ENCODE results near the gene RERE. TPM values are rescaled to one million over a fixed set of nuclear protein-coding genes. Genes with fewer than 3 reads are reported as not detected.

RERE gene
- total RNA-seq, 1 donor = 55.0 TPM

DNA sequence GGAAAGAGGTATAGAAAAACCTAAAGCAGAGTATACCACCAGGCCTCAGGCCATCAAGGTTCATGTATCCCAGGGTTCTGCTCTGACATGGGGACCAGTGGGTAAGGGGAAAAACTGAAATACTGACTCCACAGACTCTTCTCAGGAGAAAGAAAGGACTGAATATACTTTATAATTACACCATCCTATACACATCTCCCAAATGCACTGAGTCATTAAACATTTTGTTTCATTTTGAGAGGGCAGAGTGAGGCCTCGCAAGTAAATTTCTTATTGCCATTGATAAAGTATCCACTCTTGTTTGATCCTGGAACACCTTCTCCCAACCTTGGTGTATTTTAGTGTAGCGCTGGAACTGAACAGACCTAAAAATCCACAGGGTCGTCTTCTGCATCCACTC, 251.6 kb downstream of the RERE start:
- Histone ChIP-seq H3K9me3 (ENCODE audit: low read depth, low read length) (no peaks in the 10 kb centered on the region), H3K27me3 (ENCODE audit: insufficient read depth, low read length) (no peaks in the 10 kb centered on the region), H3K27ac (ENCODE audit: low read depth, low read length) (no peak overlapping the region), H3K36me3 (ENCODE audit: insufficient read depth, low read length) (no peaks in the 10 kb centered on the region), H3K4me1 (ENCODE audit: insufficient read depth, low read length) (peaks cover 10% of the 10 kb centered on the region), H4K20me1 (ENCODE audit: insufficient read depth, low read length) (peaks cover 2% of the 10 kb centered on the region), H2AFZ (ENCODE audit: low read length) (no peak overlapping the region), H3K79me2 (ENCODE audit: insufficient read depth, low read length) (peaks cover 18% of the 10 kb centered on the region), H3K4me2 (ENCODE audit: insufficient read depth, low read length) (no peak overlapping the region), H3K4me3 (ENCODE audit: insufficient read depth, low read length) (no peak overlapping the region)
- no peak for DNase-seq (ENCODE audit: insufficient read length, low spot score, missing footprints)
- TF ChIP-seq, protein P1, sequence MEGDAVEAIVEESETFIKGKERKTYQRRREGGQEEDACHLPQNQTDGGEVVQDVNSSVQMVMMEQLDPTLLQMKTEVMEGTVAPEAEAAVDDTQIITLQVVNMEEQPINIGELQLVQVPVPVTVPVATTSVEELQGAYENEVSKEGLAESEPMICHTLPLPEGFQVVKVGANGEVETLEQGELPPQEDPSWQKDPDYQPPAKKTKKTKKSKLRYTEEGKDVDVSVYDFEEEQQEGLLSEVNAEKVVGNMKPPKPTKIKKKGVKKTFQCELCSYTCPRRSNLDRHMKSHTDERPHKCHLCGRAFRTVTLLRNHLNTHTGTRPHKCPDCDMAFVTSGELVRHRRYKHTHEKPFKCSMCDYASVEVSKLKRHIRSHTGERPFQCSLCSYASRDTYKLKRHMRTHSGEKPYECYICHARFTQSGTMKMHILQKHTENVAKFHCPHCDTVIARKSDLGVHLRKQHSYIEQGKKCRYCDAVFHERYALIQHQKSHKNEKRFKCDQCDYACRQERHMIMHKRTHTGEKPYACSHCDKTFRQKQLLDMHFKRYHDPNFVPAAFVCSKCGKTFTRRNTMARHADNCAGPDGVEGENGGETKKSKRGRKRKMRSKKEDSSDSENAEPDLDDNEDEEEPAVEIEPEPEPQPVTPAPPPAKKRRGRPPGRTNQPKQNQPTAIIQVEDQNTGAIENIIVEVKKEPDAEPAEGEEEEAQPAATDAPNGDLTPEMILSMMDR (IDR thresholded peaks at IDR 0.05; ENCODE audit: extremely low read depth, low read depth, low read length) = no peak

DNA sequence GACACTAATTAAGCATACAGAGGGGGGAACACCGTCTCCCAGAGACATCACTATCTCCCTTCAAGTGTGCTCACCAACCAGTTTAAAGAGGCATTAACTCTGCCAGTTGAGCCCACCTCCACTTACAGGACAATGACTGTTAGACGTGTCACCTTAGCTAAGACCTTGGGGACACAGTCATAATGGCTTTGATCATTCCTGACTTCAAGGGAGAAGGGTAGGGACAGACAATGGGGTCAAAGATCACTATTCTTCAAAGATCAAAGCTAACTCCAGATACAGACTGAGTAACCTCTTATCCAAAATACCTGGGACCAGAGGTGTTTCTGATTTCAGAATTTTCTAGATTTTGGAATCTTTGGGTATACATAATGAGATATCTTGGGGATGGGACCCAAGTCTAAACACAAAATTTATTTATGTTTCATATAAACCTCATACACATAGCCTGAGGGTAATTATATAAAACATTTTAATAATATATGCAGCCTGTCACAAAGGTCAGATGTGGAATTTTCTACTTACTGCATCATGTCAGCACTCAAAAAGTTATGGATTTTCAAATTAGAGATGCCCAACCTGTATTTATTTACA, 253.4 kb downstream of the RERE start:
- no peak overlapping the region for H2AFZ ChIP-seq (ENCODE audit: low read length)
- H3K4me3 ChIP-seq (ENCODE audit: insufficient read depth, low read length) = no peak overlapping the region
- no peak for DNase-seq (ENCODE audit: insufficient read length, low spot score, missing footprints)
- no peaks in the 10 kb centered on the region for H3K36me3 ChIP-seq (ENCODE audit: insufficient read depth, low read length)
- H4K20me1 ChIP-seq (ENCODE audit: insufficient read depth, low read length) = peaks cover 2% of the 10 kb centered on the region
- TF ChIP-seq, protein P1 (IDR thresholded peaks at IDR 0.05; ENCODE audit: extremely low read depth, low read depth, low read length) = no peak
- no peak overlapping the region for H3K27ac ChIP-seq (ENCODE audit: low read depth, low read length)
- no peak overlapping the region for H3K4me2 ChIP-seq (ENCODE audit: insufficient read depth, low read length)
- H3K9me3 ChIP-seq (ENCODE audit: low read depth, low read length) = no peaks in the 10 kb centered on the region
- H3K4me1 ChIP-seq (ENCODE audit: insufficient read depth, low read length) = peaks cover 10% of the 10 kb centered on the region
- peaks cover 29% of the 10 kb centered on the region for H3K79me2 ChIP-seq (ENCODE audit: insufficient read depth, low read length)
- H3K27me3 ChIP-seq (ENCODE audit: insufficient read depth, low read length) = no peaks in the 10 kb centered on the region

DNA sequence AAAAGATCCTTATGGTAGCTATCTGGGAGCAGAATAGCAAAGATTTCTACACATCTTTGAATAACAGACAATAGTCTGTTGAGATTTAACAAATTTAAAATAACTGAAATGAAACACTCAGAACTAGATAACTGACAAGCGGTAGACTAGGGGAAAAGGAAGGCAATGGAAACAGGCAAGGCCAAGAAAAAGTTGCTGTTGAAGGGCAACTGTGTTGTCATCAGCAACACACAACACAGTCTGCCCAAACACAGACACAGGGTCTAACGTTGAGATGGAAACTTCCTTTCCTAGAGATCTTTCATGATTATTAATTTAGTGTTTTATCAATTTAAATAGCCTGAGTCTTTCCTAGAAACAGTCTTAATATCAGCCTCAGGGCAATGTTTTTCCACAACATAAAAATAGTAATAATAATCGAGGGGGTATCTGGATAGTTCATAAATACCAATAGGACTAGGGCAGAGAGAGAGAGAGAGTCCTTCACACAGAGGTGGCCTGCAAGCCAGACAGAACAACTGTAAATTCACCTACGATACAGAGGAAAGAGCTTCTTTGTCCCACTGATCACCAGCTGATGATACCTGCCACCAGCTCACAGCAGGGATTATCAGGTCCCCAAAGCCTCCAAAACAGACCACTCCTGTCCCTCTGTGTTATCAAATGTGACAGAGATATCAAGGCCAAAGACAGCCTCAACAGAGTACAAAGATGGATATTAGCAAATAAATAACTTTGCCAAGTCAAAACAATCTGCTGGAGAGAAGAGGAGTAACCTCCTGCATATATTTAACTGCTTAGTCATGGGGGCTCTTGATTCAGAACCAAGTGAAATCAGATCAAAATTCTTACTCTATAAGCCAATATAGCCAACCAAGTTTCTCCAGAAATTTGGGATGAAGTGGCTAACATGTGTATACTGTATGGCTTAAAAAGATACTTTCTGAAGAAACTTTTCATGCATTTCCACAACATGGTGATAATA, 254.3 kb downstream of the RERE start:
- peak; percentile 49 for DNase-seq (ENCODE audit: insufficient read length, low spot score, missing footprints)
- no peaks in the 10 kb centered on the region for H3K36me3 ChIP-seq (ENCODE audit: insufficient read depth, low read length)
- H3K4me3 ChIP-seq (ENCODE audit: insufficient read depth, low read length) = no peak overlapping the region
- peaks cover 31% of the 10 kb centered on the region for H3K79me2 ChIP-seq (ENCODE audit: insufficient read depth, low read length)
- TF ChIP-seq, protein P1 (IDR thresholded peaks at IDR 0.05; ENCODE audit: extremely low read depth, low read depth, low read length) = no peak
- no peaks in the 10 kb centered on the region for H3K9me3 ChIP-seq (ENCODE audit: low read depth, low read length)
- peaks cover 10% of the 10 kb centered on the region for H3K4me1 ChIP-seq (ENCODE audit: insufficient read depth, low read length)
- H4K20me1 ChIP-seq (ENCODE audit: insufficient read depth, low read length) = peaks cover 2% of the 10 kb centered on the region
- no peak overlapping the region for H2AFZ ChIP-seq (ENCODE audit: low read length)
- H3K27ac ChIP-seq (ENCODE audit: low read depth, low read length) = no peak overlapping the region
- no peaks in the 10 kb centered on the region for H3K27me3 ChIP-seq (ENCODE audit: insufficient read depth, low read length)
- no peak overlapping the region for H3K4me2 ChIP-seq (ENCODE audit: insufficient read depth, low read length)

DNA sequence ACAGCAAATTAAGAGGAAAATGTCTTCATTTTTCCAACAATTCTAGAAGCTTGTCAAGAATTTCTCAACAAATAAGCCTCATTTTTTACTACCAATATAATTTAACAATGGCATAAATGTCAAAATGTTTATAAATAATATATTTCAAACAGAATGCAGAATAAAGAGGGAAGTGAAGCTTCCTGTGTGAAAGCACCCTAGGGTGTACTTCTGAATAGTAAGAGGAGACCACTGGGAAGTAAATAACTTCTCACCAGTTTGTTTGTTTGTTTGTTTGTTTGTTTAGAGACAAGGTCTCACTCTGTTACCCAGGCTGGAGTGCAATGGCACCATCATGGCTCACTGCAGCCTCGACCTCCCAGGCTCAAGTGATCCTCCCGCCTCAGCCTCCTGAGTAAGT, 255.2 kb downstream of the RERE start:
- no peaks in the 10 kb centered on the region for H3K27me3 ChIP-seq (ENCODE audit: insufficient read depth, low read length)
- DNase-seq (ENCODE audit: insufficient read length, low spot score, missing footprints) = no peak
- H3K27ac ChIP-seq (ENCODE audit: low read depth, low read length) = no peak overlapping the region
- H4K20me1 ChIP-seq (ENCODE audit: insufficient read depth, low read length) = peaks cover 2% of the 10 kb centered on the region
- H3K4me2 ChIP-seq (ENCODE audit: insufficient read depth, low read length) = no peak overlapping the region
- no peak overlapping the region for H2AFZ ChIP-seq (ENCODE audit: low read length)
- H3K36me3 ChIP-seq (ENCODE audit: insufficient read depth, low read length) = no peaks in the 10 kb centered on the region
- no peaks in the 10 kb centered on the region for H3K9me3 ChIP-seq (ENCODE audit: low read depth, low read length)
- H3K4me1 ChIP-seq (ENCODE audit: insufficient read depth, low read length) = peaks cover 10% of the 10 kb centered on the region
- H3K4me3 ChIP-seq (ENCODE audit: insufficient read depth, low read length) = no peak overlapping the region
- TF ChIP-seq, protein P1 (IDR thresholded peaks at IDR 0.05; ENCODE audit: extremely low read depth, low read depth, low read length) = no peak
- peaks cover 32% of the 10 kb centered on the region for H3K79me2 ChIP-seq (ENCODE audit: insufficient read depth, low read length)

All from osteoblast (primary cell).